Suprapubic skin (tissue), 2 donors: Measurements from ENCODE around the gene CYP2R1.

Experiments used
- EP300 ChIP-seq: sonication (generic); formaldehyde crosslinking; IDR thresholded peaks from one replicate; pipeline ENCODE4 v1.6.1; 2017; ENCODE audit warnings: antibody characterized with exemption
- POLR2A ChIP-seq, 2 donors: fragments of 450-650 bp; IDR thresholded peaks; one replicate each; pipeline ENCODE4 v1.6.1; 2017; ENCODE audit warnings: antibody characterized with exemption in 2 of 2, mild to moderate bottlenecking in 2 of 2, moderate library complexity in 2 of 2

DNA sequence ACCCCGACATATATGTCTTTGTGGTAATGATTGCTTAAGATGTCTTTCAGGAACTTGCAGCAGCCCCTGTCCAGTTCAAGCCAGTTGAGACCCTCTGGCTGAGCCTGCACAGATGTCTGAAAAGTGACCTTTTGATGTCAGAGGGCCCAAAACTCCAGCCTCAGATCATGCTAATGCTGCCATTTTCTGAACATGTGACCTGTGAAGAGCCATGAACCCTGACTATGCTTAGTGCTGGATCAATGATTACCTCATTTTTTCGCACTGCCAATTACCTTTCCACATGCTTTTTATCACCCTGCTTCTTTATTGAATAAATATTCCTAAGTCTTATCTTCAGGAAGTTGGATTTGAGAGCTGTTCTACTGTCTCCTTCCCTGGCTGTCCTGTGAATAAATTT is 6.9 kb upstream of the CYP2R1 start:
- TF ChIP-seq POLR2A (IDR thresholded peaks at IDR 0.05) (no peak), EP300 (no peak)
